Skeletal muscle satellite cell (primary cell): ENCODE data around the gene GJA10.
"Not testable (repeated sequence)": the region's sequence is repeated elsewhere in the genome, so short reads cannot be mapped to it uniquely, and the experiment has no call there.

ENCODE experiments used
- H3K27me3 ChIP-seq: 2 replicates; pipeline ENCODE4 v1.7.0; 2013; ENCODE audit warnings: low read length; ENCODE audit not compliant: control insufficient read depth, insufficient read depth
- H3K36me3 ChIP-seq: 2 replicates; pipeline ENCODE4 v1.7.0; 2013; ENCODE audit warnings: mild to moderate bottlenecking, control low read depth, low read length; ENCODE audit not compliant: insufficient read depth
- H3K4me1 ChIP-seq: 2 replicates; pipeline ENCODE4 v1.7.0; 2013; ENCODE audit warnings: low read length; ENCODE audit not compliant: control insufficient read depth, insufficient read depth
- H3K4me2 ChIP-seq: 2 replicates; pipeline ENCODE4 v1.7.0; 2013; ENCODE audit warnings: mild to moderate bottlenecking, low read length
- H3K4me3 ChIP-seq: 2 replicates; pipeline ENCODE4 v1.7.0; 2013; ENCODE audit warnings: low read length
- H3K9ac ChIP-seq: 2 replicates; pipeline ENCODE4 v1.7.0; 2013; ENCODE audit warnings: mild to moderate bottlenecking, low read depth, low read length, moderate library complexity
- H3K9me3 ChIP-seq: replicated peaks from 2 replicates; pipeline ENCODE4 v1.7.0; 2013; ENCODE audit warnings: mild to moderate bottlenecking, control low read depth, low read length

The GJA10 gene

GRCh38 chr6:89887452-89888137 is 6.7 kb upstream of the GJA10 start:
- no peak overlapping the region for H3K4me3 ChIP-seq
- no peak overlapping the region for H3K9ac ChIP-seq
- H3K9me3 ChIP-seq: no peaks in the 10 kb centered on the region
- H3K27me3 ChIP-seq: peaks cover 25% of the 10 kb centered on the region
- H3K4me1 ChIP-seq: no peaks in the 10 kb centered on the region
- peak overlapping the region; percentile 56 for H3K4me2 ChIP-seq
- no peaks in the 10 kb centered on the region for H3K36me3 ChIP-seq

- H3K4me1 ChIP-seq: no peaks in the 10 kb centered on the region
- peaks cover 25% of the 10 kb centered on the region for H3K27me3 ChIP-seq
- no peak overlapping the region for H3K4me3 ChIP-seq
- H3K9ac ChIP-seq: no peak overlapping the region
- H3K9me3 ChIP-seq: no peaks in the 10 kb centered on the region
- no peaks in the 10 kb centered on the region for H3K36me3 ChIP-seq
- no peak overlapping the region for H3K4me2 ChIP-seq
Observed at GRCh38 chr6:89888138-89888514, 6.1 kb upstream of the GJA10 start.

- Histone ChIP-seq H3K27me3 (peaks cover 25% of the 10 kb centered on the region), H3K9me3 (no peaks in the 10 kb centered on the region), H3K4me2 (no peak overlapping the region), H3K9ac (no peak overlapping the region), H3K4me1 (no peaks in the 10 kb centered on the region), H3K36me3 (no peaks in the 10 kb centered on the region), H3K4me3 (no peak overlapping the region)
Observed at GRCh38 chr6:89888871-89889270, 5.4 kb upstream of the GJA10 start.

GRCh38 chr6:89890845-89891528 is 3.3 kb upstream of the GJA10 start:
- peaks cover 18% of the 10 kb centered on the region for H3K27me3 ChIP-seq
- not testable (repeated sequence) for H3K36me3 ChIP-seq, H3K4me3 ChIP-seq, H3K4me1 ChIP-seq, H3K9me3 ChIP-seq, H3K9ac ChIP-seq, H3K4me2 ChIP-seq

- not testable (repeated sequence) for H3K4me1 ChIP-seq, H3K4me3 ChIP-seq, H3K4me2 ChIP-seq, H3K9ac ChIP-seq, H3K36me3 ChIP-seq, H3K9me3 ChIP-seq
- peaks cover 10% of the 10 kb centered on the region for H3K27me3 ChIP-seq
Observed at GRCh38 chr6:89892577-89892976, 1.7 kb upstream of the GJA10 start.

GRCh38 chr6:89895276-89895874 is 1.1 kb downstream of the GJA10 start:
- Histone ChIP-seq H3K9ac (no peak overlapping the region), H3K4me2 (no peak overlapping the region), H3K36me3 (no peaks in the 10 kb centered on the region), H3K4me1 (no peaks in the 10 kb centered on the region), H3K27me3 (peaks cover 3% of the 10 kb centered on the region), H3K9me3 (no peaks in the 10 kb centered on the region), H3K4me3 (no peak overlapping the region)

- H3K4me2 ChIP-seq, H3K27me3 ChIP-seq, H3K4me3 ChIP-seq, H3K9ac ChIP-seq, H3K4me1 ChIP-seq, H3K9me3 ChIP-seq, H3K36me3 ChIP-seq: not testable (repeated sequence)
Observed at GRCh38 chr6:89910001-89910901, 16.0 kb downstream of the GJA10 start.

- Histone ChIP-seq H3K4me3 (no peak overlapping the region), H3K36me3 (no peaks in the 10 kb centered on the region), H3K9me3 (no peaks in the 10 kb centered on the region), H3K4me2 (no peak overlapping the region), H3K27me3 (peaks cover 10% of the 10 kb centered on the region), H3K4me1 (no peaks in the 10 kb centered on the region), H3K9ac (no peak overlapping the region)
Observed at GRCh38 chr6:89910902-89911240, 16.6 kb downstream of the GJA10 start.

- no peak overlapping the region for H3K9ac ChIP-seq
- H3K36me3 ChIP-seq: no peaks in the 10 kb centered on the region
- peaks cover 8% of the 10 kb centered on the region for H3K27me3 ChIP-seq
- H3K9me3 ChIP-seq: no peaks in the 10 kb centered on the region
- no peak overlapping the region for H3K4me3 ChIP-seq
- H3K4me2 ChIP-seq: no peak overlapping the region
- no peaks in the 10 kb centered on the region for H3K4me1 ChIP-seq
Observed at GRCh38 chr6:89916136-89916920, 22.1 kb downstream of the GJA10 start.

- Histone ChIP-seq H3K9me3 (no peaks in the 10 kb centered on the region), H3K4me3 (no peak overlapping the region), H3K36me3 (no peaks in the 10 kb centered on the region), H3K4me2 (no peak overlapping the region), H3K27me3 (peaks cover 7% of the 10 kb centered on the region), H3K4me1 (no peaks in the 10 kb centered on the region), H3K9ac (no peak overlapping the region)
Observed at GRCh38 chr6:89917216-89917615, 22.9 kb downstream of the GJA10 start.
